MM.1S (cell line): Measurements from ENCODE around the gene DENND4B.

Source experiments
- EZH2 ChIP-seq: fragments of 300-600 bp; sonication (generic); optimal IDR thresholded peaks from 2 replicates; pipeline ENCODE3; 2017; ENCODE audit warnings: low read depth, mild to moderate bottlenecking, antibody characterized with exemption, low read length, mixed read lengths
- TF ChIP-seq, protein P1 (sequence below): fragments of 300-600 bp; sonication (generic); IDR thresholded peaks from 2 replicates; pipeline ENCODE4 v1.5.1; 2016; ENCODE audit warnings: antibody characterized with exemption, low read length, mixed read lengths

- no peak for TF ChIP-seq EZH2
- TF ChIP-seq, protein P1, sequence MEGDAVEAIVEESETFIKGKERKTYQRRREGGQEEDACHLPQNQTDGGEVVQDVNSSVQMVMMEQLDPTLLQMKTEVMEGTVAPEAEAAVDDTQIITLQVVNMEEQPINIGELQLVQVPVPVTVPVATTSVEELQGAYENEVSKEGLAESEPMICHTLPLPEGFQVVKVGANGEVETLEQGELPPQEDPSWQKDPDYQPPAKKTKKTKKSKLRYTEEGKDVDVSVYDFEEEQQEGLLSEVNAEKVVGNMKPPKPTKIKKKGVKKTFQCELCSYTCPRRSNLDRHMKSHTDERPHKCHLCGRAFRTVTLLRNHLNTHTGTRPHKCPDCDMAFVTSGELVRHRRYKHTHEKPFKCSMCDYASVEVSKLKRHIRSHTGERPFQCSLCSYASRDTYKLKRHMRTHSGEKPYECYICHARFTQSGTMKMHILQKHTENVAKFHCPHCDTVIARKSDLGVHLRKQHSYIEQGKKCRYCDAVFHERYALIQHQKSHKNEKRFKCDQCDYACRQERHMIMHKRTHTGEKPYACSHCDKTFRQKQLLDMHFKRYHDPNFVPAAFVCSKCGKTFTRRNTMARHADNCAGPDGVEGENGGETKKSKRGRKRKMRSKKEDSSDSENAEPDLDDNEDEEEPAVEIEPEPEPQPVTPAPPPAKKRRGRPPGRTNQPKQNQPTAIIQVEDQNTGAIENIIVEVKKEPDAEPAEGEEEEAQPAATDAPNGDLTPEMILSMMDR: no peak
Measured at GRCh38 chr1:153941826-153942725, 4.4 kb downstream of the DENND4B start.
